Glutamatergic neuron (in vitro differentiated cells): ENCODE results near the gene SNRPA1. TPM values are rescaled to one million over a fixed set of nuclear protein-coding genes. Genes with fewer than 3 reads are reported as not detected.

ENCODE experiments used
- DNase-seq: peaks from one replicate; pipeline ENCODE4 v3.0.0; 2022
- H3K27ac Mint-ChIP-seq: one replicate; pipeline ENCODE4 v1.8.0; 2020; ENCODE audit warnings: mild to moderate bottlenecking, mixed read lengths, inconsistent platforms; ENCODE audit not compliant: unreplicated experiment
- H3K27me3 Mint-ChIP-seq: one replicate; pipeline ENCODE4 v1.8.0; 2020; ENCODE audit warnings: mild to moderate bottlenecking, moderate library complexity, mixed read lengths, inconsistent platforms; ENCODE audit not compliant: unreplicated experiment
- H3K36me3 Mint-ChIP-seq: one replicate; pipeline ENCODE4 v1.8.0; 2020; ENCODE audit warnings: mild to moderate bottlenecking, mixed read lengths, inconsistent platforms; ENCODE audit not compliant: unreplicated experiment
- H3K4me1 Mint-ChIP-seq: one replicate; pipeline ENCODE4 v1.8.0; 2020; ENCODE audit warnings: mild to moderate bottlenecking, low read depth, mixed read lengths, inconsistent platforms; ENCODE audit not compliant: unreplicated experiment
- H3K4me3 Mint-ChIP-seq: one replicate; pipeline ENCODE4 v1.8.0; 2020; ENCODE audit warnings: mild to moderate bottlenecking, mixed read lengths, inconsistent platforms; ENCODE audit not compliant: unreplicated experiment
- H3K9me3 Mint-ChIP-seq: one replicate; pipeline ENCODE4 v1.8.0; 2020; ENCODE audit warnings: mild to moderate bottlenecking, moderate library complexity, mixed read lengths, inconsistent platforms; ENCODE audit not compliant: unreplicated experiment
- total RNA-seq: library from RNA; stranded (reverse); fragmentation: NEBNext Ultra II Directional; extraction: Animal tissue kit (Norgen Biotek cat#: 25700); gene quantifications from one replicate; pipeline ENCODE4 v1.2.1, GENCODE V29; 2021; ENCODE audit not compliant: unreplicated experiment
- TF ChIP-seq, protein P1 (sequence below): fragments of 200-600 bp; sonication (generic); IDR thresholded peaks from one replicate; pipeline ENCODE4 v1.5.0; 2021; ENCODE audit not compliant: partially characterized antibody, unreplicated experiment

SNRPA1 gene
- total RNA-seq, 1 donor from 2014 or later: 73.5 TPM

GRCh38 chr15:101258238-101259144 is 36.6 kb downstream of the SNRPA1 start:
- Mint-ChIP-seq H3K27ac (no peak overlapping the region), H3K27me3 (peaks cover 3% of the 10 kb centered on the region), H3K4me3 (no peak overlapping the region), H3K9me3 (peaks cover 2% of the 10 kb centered on the region), H3K36me3 (no peaks in the 10 kb centered on the region), H3K4me1 (peaks cover 27% of the 10 kb centered on the region)
- DNase-seq: peak; percentile 58
- TF ChIP-seq, protein P1, sequence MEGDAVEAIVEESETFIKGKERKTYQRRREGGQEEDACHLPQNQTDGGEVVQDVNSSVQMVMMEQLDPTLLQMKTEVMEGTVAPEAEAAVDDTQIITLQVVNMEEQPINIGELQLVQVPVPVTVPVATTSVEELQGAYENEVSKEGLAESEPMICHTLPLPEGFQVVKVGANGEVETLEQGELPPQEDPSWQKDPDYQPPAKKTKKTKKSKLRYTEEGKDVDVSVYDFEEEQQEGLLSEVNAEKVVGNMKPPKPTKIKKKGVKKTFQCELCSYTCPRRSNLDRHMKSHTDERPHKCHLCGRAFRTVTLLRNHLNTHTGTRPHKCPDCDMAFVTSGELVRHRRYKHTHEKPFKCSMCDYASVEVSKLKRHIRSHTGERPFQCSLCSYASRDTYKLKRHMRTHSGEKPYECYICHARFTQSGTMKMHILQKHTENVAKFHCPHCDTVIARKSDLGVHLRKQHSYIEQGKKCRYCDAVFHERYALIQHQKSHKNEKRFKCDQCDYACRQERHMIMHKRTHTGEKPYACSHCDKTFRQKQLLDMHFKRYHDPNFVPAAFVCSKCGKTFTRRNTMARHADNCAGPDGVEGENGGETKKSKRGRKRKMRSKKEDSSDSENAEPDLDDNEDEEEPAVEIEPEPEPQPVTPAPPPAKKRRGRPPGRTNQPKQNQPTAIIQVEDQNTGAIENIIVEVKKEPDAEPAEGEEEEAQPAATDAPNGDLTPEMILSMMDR: peak; percentile 60

GRCh38 chr15:101256757-101257156 is 38.3 kb downstream of the SNRPA1 start:
- Mint-ChIP-seq H3K4me3 (no peak overlapping the region), H3K4me1 (peaks cover 27% of the 10 kb centered on the region), H3K9me3 (peaks cover 4% of the 10 kb centered on the region), H3K27me3 (peaks cover 5% of the 10 kb centered on the region), H3K27ac (no peak overlapping the region), H3K36me3 (no peaks in the 10 kb centered on the region)
- TF ChIP-seq, protein P1: no peak
- DNase-seq: no peak

- H3K27me3 Mint-ChIP-seq: peaks cover 5% of the 10 kb centered on the region
- H3K4me1 Mint-ChIP-seq: peaks cover 27% of the 10 kb centered on the region
- peak overlapping the region; percentile 32 for H3K4me3 Mint-ChIP-seq
- no peaks in the 10 kb centered on the region for H3K36me3 Mint-ChIP-seq
- TF ChIP-seq, protein P1: no peak
- DNase-seq: no peak
- H3K9me3 Mint-ChIP-seq: peaks cover 5% of the 10 kb centered on the region
- H3K27ac Mint-ChIP-seq: peak overlapping the region; percentile 83
Measured at GRCh38 chr15:101255615-101256241, 39.3 kb downstream of the SNRPA1 start.

- peaks cover 34% of the 10 kb centered on the region for H3K4me1 Mint-ChIP-seq
- peaks cover 5% of the 10 kb centered on the region for H3K27me3 Mint-ChIP-seq
- DNase-seq: no peak
- no peaks in the 10 kb centered on the region for H3K36me3 Mint-ChIP-seq
- peak overlapping the region; percentile 32 for H3K4me3 Mint-ChIP-seq
- H3K27ac Mint-ChIP-seq: no peak overlapping the region
- TF ChIP-seq, protein P1: no peak
- H3K9me3 Mint-ChIP-seq: peaks cover 7% of the 10 kb centered on the region
Measured at GRCh38 chr15:101255051-101255395, 40.0 kb downstream of the SNRPA1 start.
